ENCODE measurements around the gene MAP3K7. TPM values are rescaled to one million over a fixed set of nuclear protein-coding genes. Genes with fewer than 3 reads are reported as not detected.

Gene MAP3K7
- total and polyA plus RNA-seq, 2 of the 13 experiments (the other 11 are each of a cell fraction or from before 2014, with no cell fraction given): 24.1 to 24.4 TPM

GRCh38 chr6:90610751-90611542, 24.1 kb upstream of the MAP3K7 start (continued):
- TF ChIP-seq YEATS4 (CRISPR knock-in tag; IDR thresholded peaks at IDR 0.05; ENCODE audit: borderline replicate concordance) (no peak), ZNF772 (CRISPR knock-in tag; IDR thresholded peaks at IDR 0.05) (no peak), ARID2 (CRISPR knock-in tag; IDR thresholded peaks at IDR 0.05; ENCODE audit: borderline replicate concordance) (no peak), HOMEZ (CRISPR knock-in tag; IDR thresholded peaks at IDR 0.05; ENCODE audit: low read depth) (no peak)

DNA sequence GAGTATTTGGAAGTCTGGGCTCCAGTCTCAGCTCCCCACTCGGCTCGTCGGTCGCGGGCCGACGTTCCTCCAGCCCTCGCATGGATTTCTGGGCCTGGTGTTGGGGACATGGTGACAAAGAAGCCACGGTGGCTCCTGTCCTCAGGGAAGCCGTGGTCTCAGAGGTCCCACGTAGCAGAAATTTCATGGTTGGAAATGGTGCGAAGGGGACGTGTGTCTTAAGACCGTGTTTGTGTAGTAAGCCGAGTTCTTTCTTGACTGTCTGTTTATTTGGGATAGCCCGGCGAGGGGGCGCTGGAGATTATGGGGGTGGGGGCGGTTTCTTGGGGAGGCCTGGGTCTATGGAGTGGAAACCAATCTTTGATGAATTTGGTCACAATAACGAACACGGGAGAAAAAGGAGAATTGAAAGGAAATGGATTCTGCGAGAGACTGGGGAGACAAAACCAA, 23.5 kb upstream of the MAP3K7 start:
- H3K27me3 ChIP-seq (ENCODE audit: control insufficient read depth in 1 of 2, insufficient read depth in 2 of 2, low read length in 2 of 2): peaks cover 2 to 32% of the 10 kb centered on the region in 2 experiments; a peak in 4 of 5 replicates
- in situ Hi-C loops (cut with HindIII; ENCODE audit: extremely low pct_ligation_motif_present, low pct_unique_long_range_greater_than_20kb) (no loop called here), intact Hi-C loops (cut with micrococcal nuclease; ENCODE audit: unreplicated experiment) (no loop called here)
- no peaks in the 10 kb centered on the region for H3K79me2 ChIP-seq (ENCODE audit: insufficient read depth, low read length)
- POLR2A ChIA-PET: no interaction called here
- no peak overlapping the region for H3K27ac ChIP-seq (ENCODE audit: extremely low read length, insufficient read depth, low read length)
- FAIRE-seq (no peak), ATAC-seq (no peak), DNase-seq (ENCODE audit: low spot score) (no peak)
- CTCF ChIA-PET (ENCODE audit: low intra/inter-chr PET ratio, low total read pairs): no interaction called here
- H3K9me3 ChIP-seq (ENCODE audit: low read length): no peaks in the 10 kb centered on the region
- no TSS peak for BruUV-seq (replicated peaks)
- peak overlapping the region; percentile 82; the same call in 1 of the 2 replicates for H3K4me2 ChIP-seq (ENCODE audit: low read depth, low read length)
- 39% methylated on average over 20 of the region's 22 CpGs for WGBS (ENCODE audit: low lambda C conversion rate)
- no peaks in the 10 kb centered on the region for H3K36me3 ChIP-seq (replicated peaks in 1 of 2; ENCODE audit: control insufficient read depth in 1 of 2, insufficient read depth in 2 of 2, low read length in 2 of 2)
- no peak overlapping the region for H3K9ac ChIP-seq (ENCODE audit: insufficient read depth, low read depth, low read length)
- H2AFZ ChIP-seq (ENCODE audit: low read length): no peak overlapping the region
- 0 out of 2 replicates have a peak, but pooled peaks cover 7% of the 10 kb centered on the region for H3K4me1 ChIP-seq (ENCODE audit: insufficient read depth, low read length)
- H3K4me3 ChIP-seq (replicated peaks in 1 of 3; ENCODE audit: insufficient read depth in 1 of 3, low read depth in 2 of 3, low read length in 3 of 3): peak overlapping the region in 2 of 3 experiments; percentile 55 to 66; a peak in 1 of 6 replicates
- no peaks in the 10 kb centered on the region for H4K20me1 ChIP-seq (ENCODE audit: insufficient read depth, low read length)
- TF ChIP-seq ZNF629 (CRISPR knock-in tag; conservative IDR thresholded peaks at IDR 0.05) (no peak), CEBPG (CRISPR knock-in tag; IDR thresholded peaks at IDR 0.05) (no peak), ZNF326 (CRISPR knock-in tag; IDR thresholded peaks at IDR 0.05; ENCODE audit: borderline replicate concordance) (no peak), ZNF263 (CRISPR knock-in tag; IDR thresholded peaks at IDR 0.05) (no peak), ZNF207 (IDR thresholded peaks at IDR 0.05; ENCODE audit: borderline replicate concordance) (no peak), KLF6 (CRISPR knock-in tag; IDR thresholded peaks at IDR 0.05) (no peak), ELF3 (CRISPR knock-in tag; IDR thresholded peaks at IDR 0.05) (no peak), NCOR1 (IDR thresholded peaks at IDR 0.05; ENCODE audit: borderline replicate concordance, low read length) (no peak), KLF9 (CRISPR knock-in tag; IDR thresholded peaks at IDR 0.05; ENCODE audit: low read depth) (no peak), ARNT (IDR thresholded peaks at IDR 0.05) (no peak), PAX8 (CRISPR knock-in tag; IDR thresholded peaks at IDR 0.05; ENCODE audit: borderline replicate concordance) (no peak), ZNF878 (CRISPR knock-in tag; IDR thresholded peaks at IDR 0.05) (no peak), ZNF816 (CRISPR knock-in tag; IDR thresholded peaks at IDR 0.05; ENCODE audit: borderline replicate concordance) (no peak), ONECUT2 (CRISPR knock-in tag; IDR thresholded peaks at IDR 0.05) (no peak), HDAC2 (CRISPR knock-in tag; IDR thresholded peaks at IDR 0.05) (no peak), MATR3 (CRISPR knock-in tag; IDR thresholded peaks at IDR 0.05) (no peak)
- TF ChIP-seq, protein P1, sequence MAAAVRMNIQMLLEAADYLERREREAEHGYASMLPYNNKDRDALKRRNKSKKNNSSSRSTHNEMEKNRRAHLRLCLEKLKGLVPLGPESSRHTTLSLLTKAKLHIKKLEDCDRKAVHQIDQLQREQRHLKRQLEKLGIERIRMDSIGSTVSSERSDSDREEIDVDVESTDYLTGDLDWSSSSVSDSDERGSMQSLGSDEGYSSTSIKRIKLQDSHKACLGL (CRISPR knock-in tag; IDR thresholded peaks at IDR 0.05): no peak
- TF ChIP-seq, protein P2, sequence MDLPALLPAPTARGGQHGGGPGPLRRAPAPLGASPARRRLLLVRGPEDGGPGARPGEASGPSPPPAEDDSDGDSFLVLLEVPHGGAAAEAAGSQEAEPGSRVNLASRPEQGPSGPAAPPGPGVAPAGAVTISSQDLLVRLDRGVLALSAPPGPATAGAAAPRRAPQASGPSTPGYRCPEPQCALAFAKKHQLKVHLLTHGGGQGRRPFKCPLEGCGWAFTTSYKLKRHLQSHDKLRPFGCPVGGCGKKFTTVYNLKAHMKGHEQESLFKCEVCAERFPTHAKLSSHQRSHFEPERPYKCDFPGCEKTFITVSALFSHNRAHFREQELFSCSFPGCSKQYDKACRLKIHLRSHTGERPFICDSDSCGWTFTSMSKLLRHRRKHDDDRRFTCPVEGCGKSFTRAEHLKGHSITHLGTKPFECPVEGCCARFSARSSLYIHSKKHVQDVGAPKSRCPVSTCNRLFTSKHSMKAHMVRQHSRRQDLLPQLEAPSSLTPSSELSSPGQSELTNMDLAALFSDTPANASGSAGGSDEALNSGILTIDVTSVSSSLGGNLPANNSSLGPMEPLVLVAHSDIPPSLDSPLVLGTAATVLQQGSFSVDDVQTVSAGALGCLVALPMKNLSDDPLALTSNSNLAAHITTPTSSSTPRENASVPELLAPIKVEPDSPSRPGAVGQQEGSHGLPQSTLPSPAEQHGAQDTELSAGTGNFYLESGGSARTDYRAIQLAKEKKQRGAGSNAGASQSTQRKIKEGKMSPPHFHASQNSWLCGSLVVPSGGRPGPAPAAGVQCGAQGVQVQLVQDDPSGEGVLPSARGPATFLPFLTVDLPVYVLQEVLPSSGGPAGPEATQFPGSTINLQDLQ (CRISPR knock-in tag; IDR thresholded peaks at IDR 0.05): no peak
